Glutamatergic neuron (in vitro differentiated cells): Measurements from ENCODE around the gene LRP1. TPM values are rescaled to one million over a fixed set of nuclear protein-coding genes. Genes with fewer than 3 reads are reported as not detected.

Experiments used
- DNase-seq: peaks from one replicate; pipeline ENCODE4 v3.0.0; 2022
- H3K27ac Mint-ChIP-seq: one replicate; pipeline ENCODE4 v1.8.0; 2020; ENCODE audit warnings: mild to moderate bottlenecking, mixed read lengths, inconsistent platforms; ENCODE audit not compliant: unreplicated experiment
- H3K27me3 Mint-ChIP-seq: one replicate; pipeline ENCODE4 v1.8.0; 2020; ENCODE audit warnings: mild to moderate bottlenecking, moderate library complexity, mixed read lengths, inconsistent platforms; ENCODE audit not compliant: unreplicated experiment
- H3K36me3 Mint-ChIP-seq: one replicate; pipeline ENCODE4 v1.8.0; 2020; ENCODE audit warnings: mild to moderate bottlenecking, mixed read lengths, inconsistent platforms; ENCODE audit not compliant: unreplicated experiment
- H3K4me1 Mint-ChIP-seq: one replicate; pipeline ENCODE4 v1.8.0; 2020; ENCODE audit warnings: mild to moderate bottlenecking, low read depth, mixed read lengths, inconsistent platforms; ENCODE audit not compliant: unreplicated experiment
- H3K4me3 Mint-ChIP-seq: one replicate; pipeline ENCODE4 v1.8.0; 2020; ENCODE audit warnings: mild to moderate bottlenecking, mixed read lengths, inconsistent platforms; ENCODE audit not compliant: unreplicated experiment
- H3K9me3 Mint-ChIP-seq: one replicate; pipeline ENCODE4 v1.8.0; 2020; ENCODE audit warnings: mild to moderate bottlenecking, moderate library complexity, mixed read lengths, inconsistent platforms; ENCODE audit not compliant: unreplicated experiment
- total RNA-seq: library from RNA; stranded (reverse); fragmentation: NEBNext Ultra II Directional; extraction: Animal tissue kit (Norgen Biotek cat#: 25700); gene quantifications from one replicate; pipeline ENCODE4 v1.2.1, GENCODE V29; 2021; ENCODE audit not compliant: unreplicated experiment
- TF ChIP-seq, protein P1 (sequence below): fragments of 200-600 bp; sonication (generic); IDR thresholded peaks from one replicate; pipeline ENCODE4 v1.5.0; 2021; ENCODE audit not compliant: partially characterized antibody, unreplicated experiment

The LRP1 gene
- total RNA-seq, 1 donor from 2014 or later = 125 TPM

DNA sequence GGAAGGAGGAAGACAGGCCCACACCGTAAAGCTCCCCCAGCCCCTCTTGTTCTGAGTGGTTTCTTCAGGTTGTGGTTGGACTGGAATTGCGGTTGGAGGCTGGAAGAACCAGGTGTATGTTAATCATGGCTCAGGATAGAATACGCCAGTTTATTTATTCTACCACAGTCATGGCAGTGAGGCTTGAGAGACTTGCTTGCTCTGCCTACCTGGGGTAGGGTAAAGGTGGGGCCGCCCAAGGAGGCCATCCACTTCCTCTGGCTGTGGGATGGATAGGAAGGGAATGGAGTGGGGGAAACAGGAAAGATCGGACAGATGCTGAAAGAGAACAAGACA lies 109.3 kb downstream of the LRP1 start:
- Mint-ChIP-seq H3K4me3 (peak overlapping the region; percentile 87), H3K27ac (peak overlapping the region; percentile 85), H3K4me1 (peaks cover 35% of the 10 kb centered on the region), H3K27me3 (peaks cover 46% of the 10 kb centered on the region), H3K9me3 (peaks cover 39% of the 10 kb centered on the region), H3K36me3 (no peaks in the 10 kb centered on the region)
- TF ChIP-seq, protein P1, sequence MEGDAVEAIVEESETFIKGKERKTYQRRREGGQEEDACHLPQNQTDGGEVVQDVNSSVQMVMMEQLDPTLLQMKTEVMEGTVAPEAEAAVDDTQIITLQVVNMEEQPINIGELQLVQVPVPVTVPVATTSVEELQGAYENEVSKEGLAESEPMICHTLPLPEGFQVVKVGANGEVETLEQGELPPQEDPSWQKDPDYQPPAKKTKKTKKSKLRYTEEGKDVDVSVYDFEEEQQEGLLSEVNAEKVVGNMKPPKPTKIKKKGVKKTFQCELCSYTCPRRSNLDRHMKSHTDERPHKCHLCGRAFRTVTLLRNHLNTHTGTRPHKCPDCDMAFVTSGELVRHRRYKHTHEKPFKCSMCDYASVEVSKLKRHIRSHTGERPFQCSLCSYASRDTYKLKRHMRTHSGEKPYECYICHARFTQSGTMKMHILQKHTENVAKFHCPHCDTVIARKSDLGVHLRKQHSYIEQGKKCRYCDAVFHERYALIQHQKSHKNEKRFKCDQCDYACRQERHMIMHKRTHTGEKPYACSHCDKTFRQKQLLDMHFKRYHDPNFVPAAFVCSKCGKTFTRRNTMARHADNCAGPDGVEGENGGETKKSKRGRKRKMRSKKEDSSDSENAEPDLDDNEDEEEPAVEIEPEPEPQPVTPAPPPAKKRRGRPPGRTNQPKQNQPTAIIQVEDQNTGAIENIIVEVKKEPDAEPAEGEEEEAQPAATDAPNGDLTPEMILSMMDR = no peak
- DNase-seq = no peak

DNA sequence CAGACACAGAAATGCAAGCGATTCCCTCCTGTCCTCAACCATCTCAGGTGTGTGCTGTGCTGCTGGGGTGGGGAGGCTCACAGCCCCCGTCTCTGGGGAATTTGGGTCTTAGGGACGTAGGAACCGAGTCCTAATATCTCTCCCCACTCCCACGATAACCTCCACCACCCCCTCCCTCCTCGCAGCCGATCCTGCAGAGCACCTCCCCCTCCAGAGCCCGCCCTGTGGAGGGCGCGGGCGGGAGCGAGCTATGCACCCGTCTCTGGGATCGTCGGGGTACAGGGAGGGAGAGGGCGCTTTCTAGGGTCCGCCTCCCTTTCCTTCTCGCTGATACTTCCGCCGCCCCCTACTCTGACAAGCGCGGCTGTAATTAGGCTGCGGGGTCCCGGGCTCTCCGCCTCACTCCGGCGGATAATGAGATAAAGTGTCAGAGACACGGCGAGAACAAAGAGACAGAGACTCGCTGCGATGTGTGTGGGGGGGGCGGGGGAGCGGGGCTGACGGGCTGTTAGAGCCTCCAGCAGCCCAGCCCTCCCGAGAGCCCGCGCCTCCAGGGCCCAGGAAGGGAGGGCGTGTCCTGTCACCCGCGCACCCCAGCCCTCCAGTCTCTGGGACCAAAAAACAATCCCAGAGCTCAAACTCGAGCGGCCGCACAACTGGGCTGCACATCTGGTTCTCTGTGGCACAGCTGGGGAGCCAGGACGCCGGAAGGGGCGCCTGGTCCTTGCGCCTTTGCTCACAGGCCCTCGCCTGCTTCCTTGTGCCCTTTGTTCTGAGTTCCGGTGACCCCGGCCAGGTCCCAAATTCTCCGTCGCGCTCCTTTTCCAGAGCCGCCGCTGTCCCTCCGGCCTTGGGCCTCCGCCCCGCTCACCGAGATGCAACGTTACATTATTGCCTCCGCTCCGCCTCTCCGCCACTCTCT lies 109.9 kb downstream of the LRP1 start:
- Mint-ChIP-seq H3K27me3 (peaks cover 46% of the 10 kb centered on the region), H3K27ac (peak overlapping the region; percentile 92), H3K4me1 (peaks cover 35% of the 10 kb centered on the region), H3K9me3 (peaks cover 37% of the 10 kb centered on the region), H3K4me3 (peak overlapping the region; percentile 93), H3K36me3 (no peaks in the 10 kb centered on the region)
- DNase-seq = peak; percentile 44
- TF ChIP-seq, protein P1 = no peak

DNA sequence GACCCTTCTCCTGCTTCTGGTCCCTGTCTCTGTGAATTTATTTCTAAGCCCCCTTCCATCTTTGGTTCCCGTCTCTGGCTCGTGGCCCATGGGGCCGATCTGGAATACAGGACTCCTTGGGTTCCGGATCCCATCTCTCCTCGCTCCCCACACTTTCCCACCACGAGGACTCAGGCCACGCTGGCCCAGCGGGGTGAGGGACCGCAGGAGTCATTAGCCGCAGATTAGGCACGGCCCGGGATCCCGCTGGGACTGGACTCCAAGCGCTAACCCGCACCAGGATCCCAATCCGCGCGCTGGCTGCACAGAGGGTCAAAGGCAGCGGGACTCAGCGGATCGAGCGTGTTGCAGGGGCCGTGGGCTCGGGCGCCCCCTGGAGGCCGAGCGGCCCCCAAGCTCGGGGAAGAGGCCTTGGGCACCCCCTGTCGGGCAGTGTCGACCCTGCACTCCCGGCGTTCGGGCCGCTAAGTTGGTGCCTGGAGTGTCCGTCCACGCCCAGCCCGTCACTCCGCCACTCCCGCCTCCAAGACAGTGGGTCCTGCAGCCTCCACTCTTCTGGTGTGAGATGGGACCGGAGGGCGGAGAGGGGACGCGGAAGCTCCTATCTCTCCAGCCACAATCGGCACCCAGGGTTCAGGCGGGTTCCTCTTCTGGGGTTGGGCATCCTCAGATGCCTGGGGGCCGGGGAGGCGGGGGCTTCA lies 110.7 kb downstream of the LRP1 start:
- TF ChIP-seq, protein P1 = peak; percentile 100
- peaks cover 46% of the 10 kb centered on the region for H3K27me3 Mint-ChIP-seq
- no peaks in the 10 kb centered on the region for H3K36me3 Mint-ChIP-seq
- DNase-seq = peak; percentile 92
- H3K27ac Mint-ChIP-seq = peak overlapping the region; percentile 99
- H3K9me3 Mint-ChIP-seq = peaks cover 36% of the 10 kb centered on the region
- peaks cover 35% of the 10 kb centered on the region for H3K4me1 Mint-ChIP-seq
- H3K4me3 Mint-ChIP-seq = peak overlapping the region; percentile 98

DNA sequence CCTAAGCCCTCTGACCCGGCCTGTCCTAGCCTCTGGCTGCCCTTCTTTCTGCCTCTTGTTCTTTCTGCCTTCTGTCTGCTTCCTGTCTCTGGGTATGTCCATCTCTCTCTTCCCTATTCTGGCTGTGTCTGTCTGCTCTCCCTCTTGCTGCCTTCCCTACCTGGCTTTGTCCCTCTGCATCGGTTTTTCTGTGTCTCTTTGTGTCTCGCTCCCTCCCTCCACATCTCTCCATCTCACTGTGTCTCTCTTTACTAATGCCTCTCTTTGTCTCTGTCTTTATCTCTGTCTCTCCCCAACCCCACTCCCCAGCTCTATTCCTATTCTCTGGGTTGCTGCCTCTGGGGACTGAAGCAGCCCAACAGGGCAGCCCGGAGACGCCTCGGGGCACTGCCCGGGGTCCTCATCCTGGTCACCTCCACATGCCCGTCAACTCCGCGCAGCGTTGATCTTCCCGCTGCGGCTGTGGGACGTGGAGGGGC lies 111.3 kb downstream of the LRP1 start:
- H3K4me3 Mint-ChIP-seq = peak overlapping the region; percentile 98
- H3K27ac Mint-ChIP-seq = peak overlapping the region; percentile 99
- peaks cover 29% of the 10 kb centered on the region for H3K4me1 Mint-ChIP-seq
- peaks cover 43% of the 10 kb centered on the region for H3K27me3 Mint-ChIP-seq
- H3K9me3 Mint-ChIP-seq = peaks cover 32% of the 10 kb centered on the region
- TF ChIP-seq, protein P1 = no peak
- no peaks in the 10 kb centered on the region for H3K36me3 Mint-ChIP-seq
- DNase-seq = no peak
